DND-41 (cell line): ENCODE results near the gene POLA1.
"Not testable (repeated sequence)": the region's sequence is repeated elsewhere in the genome, so short reads cannot be mapped to it uniquely, and the experiment has no call there.

Source experiments
- ATAC-seq: fragments of 200-7000 bp; cut with Tn5 transposase; 3 replicates; pipeline ENCODE4 v1.9.1; 2021; ENCODE audit warnings: low read depth; ENCODE audit not compliant: insufficient read depth
- DNase-seq: peaks from one replicate; pipeline ENCODE4 v3.0.0-alpha.2; 2020
- H2AFZ ChIP-seq: 2 replicates; pipeline ENCODE4 v1.6.0; 2012; ENCODE audit warnings: low read depth, low read length
- H3K27ac ChIP-seq: 2 replicates; pipeline ENCODE4 v1.5.1; 2012; ENCODE audit warnings: low read length, inconsistent platforms
- H3K27me3 ChIP-seq: fragments of 200-600 bp; sonication (generic); 2 replicates; pipeline ENCODE4 v1.6.0; 2012; ENCODE audit warnings: low read length, mild to moderate bottlenecking, inconsistent platforms; ENCODE audit not compliant: insufficient read depth, poor library complexity
- H3K36me3 ChIP-seq: 2 replicates; pipeline ENCODE4 v1.5.1; 2012; ENCODE audit warnings: low read length, inconsistent platforms; ENCODE audit not compliant: insufficient read depth
- H3K4me1 ChIP-seq: 2 replicates; pipeline ENCODE4 v1.5.1; 2012; ENCODE audit warnings: mild to moderate bottlenecking, low read length; ENCODE audit not compliant: insufficient read depth
- H3K4me2 ChIP-seq: 2 replicates; pipeline ENCODE4 v1.6.0; 2012; ENCODE audit warnings: mild to moderate bottlenecking, moderate library complexity, low read length, inconsistent platforms; ENCODE audit not compliant: insufficient read depth
- H3K4me3 ChIP-seq, 2 experiments: fragments of 200-600 bp in 1 of 2; shearing (Covaris generic) in 1 of 2; 2 replicates each; pipeline ENCODE4 v1.5.1; 2012 to 2016; ENCODE audit warnings: inconsistent platforms in 2 of 2, low read length in 2 of 2, mild to moderate bottlenecking in 2 of 2, low read depth in 1 of 2, moderate library complexity in 1 of 2
- H3K79me2 ChIP-seq: 2 replicates; pipeline ENCODE4 v1.6.0; 2012; ENCODE audit warnings: low read length, inconsistent platforms; ENCODE audit not compliant: insufficient read depth
- H3K9ac ChIP-seq: 2 replicates; pipeline ENCODE4 v1.6.0; 2012; ENCODE audit warnings: low read depth, mild to moderate bottlenecking, inconsistent platforms, low read length, moderate library complexity
- H3K9me3 ChIP-seq: 2 replicates; pipeline ENCODE4 v1.5.1; 2012; ENCODE audit warnings: low read length, moderate library complexity, mild to moderate bottlenecking, inconsistent platforms; ENCODE audit not compliant: insufficient read depth, severe bottlenecking
- H4K20me1 ChIP-seq: 2 replicates; pipeline ENCODE4 v1.6.0; 2012; ENCODE audit warnings: low read length; ENCODE audit not compliant: insufficient read depth
- EZH2 ChIP-seq: IDR thresholded peaks from 3 replicates; pipeline ENCODE4 v1.6.1; 2012; ENCODE audit warnings: borderline replicate concordance, low read depth, mild to moderate bottlenecking, moderate library complexity, low read length, inconsistent platforms; ENCODE audit not compliant: severe bottlenecking
- TF ChIP-seq, protein P1 (sequence below): IDR thresholded peaks from 2 replicates; pipeline ENCODE4 v1.5.1; 2012; ENCODE audit warnings: borderline replicate concordance, low read length, moderate library complexity, mild to moderate bottlenecking; ENCODE audit not compliant: poor library complexity, severe bottlenecking; ENCODE audit errors: extremely low read depth

The POLA1 gene

DNA sequence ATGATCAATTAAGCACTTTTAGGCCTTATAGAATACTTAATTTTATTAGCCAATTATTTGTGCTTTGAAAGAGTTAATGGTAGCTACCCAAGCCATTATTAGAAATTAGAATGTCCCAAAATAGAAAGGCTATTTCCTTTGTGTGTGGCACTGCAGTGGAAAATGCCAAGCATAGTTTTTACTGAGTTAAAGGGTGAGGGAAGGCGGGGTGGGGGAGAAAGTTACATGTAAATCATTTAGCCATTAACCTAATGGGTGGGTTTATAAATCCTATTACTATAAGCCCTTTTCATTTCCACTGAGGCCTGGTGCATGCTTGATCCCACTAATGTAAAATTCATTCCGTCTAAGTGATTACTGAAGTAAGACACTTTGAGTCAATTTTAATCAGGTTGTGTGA is 105.8 kb downstream of the POLA1 start:
- Histone ChIP-seq H3K9ac (no peak overlapping the region), H3K4me2 (no peak overlapping the region), H3K79me2 (peaks cover 9% of the 10 kb centered on the region), H3K27ac (no peak overlapping the region), H3K27me3 (no peaks in the 10 kb centered on the region), H3K9me3 (no peaks in the 10 kb centered on the region), H3K4me3 (no peak overlapping the region), H4K20me1 (peaks cover 8% of the 10 kb centered on the region; the same call in 1 of the 2 replicates), H2AFZ (no peak overlapping the region), H3K36me3 (peaks cover 51% of the 10 kb centered on the region), H3K4me1 (no peaks in the 10 kb centered on the region)
- ATAC-seq (no peak), DNase-seq (no peak)
- no peak for TF ChIP-seq EZH2
- TF ChIP-seq, protein P1, sequence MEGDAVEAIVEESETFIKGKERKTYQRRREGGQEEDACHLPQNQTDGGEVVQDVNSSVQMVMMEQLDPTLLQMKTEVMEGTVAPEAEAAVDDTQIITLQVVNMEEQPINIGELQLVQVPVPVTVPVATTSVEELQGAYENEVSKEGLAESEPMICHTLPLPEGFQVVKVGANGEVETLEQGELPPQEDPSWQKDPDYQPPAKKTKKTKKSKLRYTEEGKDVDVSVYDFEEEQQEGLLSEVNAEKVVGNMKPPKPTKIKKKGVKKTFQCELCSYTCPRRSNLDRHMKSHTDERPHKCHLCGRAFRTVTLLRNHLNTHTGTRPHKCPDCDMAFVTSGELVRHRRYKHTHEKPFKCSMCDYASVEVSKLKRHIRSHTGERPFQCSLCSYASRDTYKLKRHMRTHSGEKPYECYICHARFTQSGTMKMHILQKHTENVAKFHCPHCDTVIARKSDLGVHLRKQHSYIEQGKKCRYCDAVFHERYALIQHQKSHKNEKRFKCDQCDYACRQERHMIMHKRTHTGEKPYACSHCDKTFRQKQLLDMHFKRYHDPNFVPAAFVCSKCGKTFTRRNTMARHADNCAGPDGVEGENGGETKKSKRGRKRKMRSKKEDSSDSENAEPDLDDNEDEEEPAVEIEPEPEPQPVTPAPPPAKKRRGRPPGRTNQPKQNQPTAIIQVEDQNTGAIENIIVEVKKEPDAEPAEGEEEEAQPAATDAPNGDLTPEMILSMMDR, result no peak

DNA sequence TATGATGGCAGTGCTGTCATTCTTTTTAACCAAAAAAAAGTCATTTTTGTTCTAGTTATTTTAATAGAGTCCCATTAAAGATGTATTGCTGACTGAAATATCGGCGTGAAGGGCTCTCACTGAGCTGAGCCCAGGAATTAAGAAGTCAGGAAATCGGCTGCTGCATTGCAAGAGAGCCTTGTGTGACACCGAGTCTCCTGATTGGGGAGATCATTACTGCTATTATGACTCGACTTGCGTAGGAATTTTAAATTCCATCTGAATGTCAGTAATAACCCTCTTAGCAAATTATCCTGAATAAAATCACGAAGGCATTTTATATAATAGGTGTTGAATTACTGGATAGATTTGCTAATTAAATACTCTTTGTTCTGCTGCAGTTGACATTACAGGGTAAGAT is 111.5 kb downstream of the POLA1 start:
- H3K79me2 ChIP-seq, result peaks cover 8% of the 10 kb centered on the region; the same call in 1 of the 2 replicates
- DNase-seq (no peak), ATAC-seq (no peak)
- no peak overlapping the region for H2AFZ ChIP-seq
- TF ChIP-seq, protein P1, result no peak
- no peak for TF ChIP-seq EZH2
- no peaks in the 10 kb centered on the region for H3K4me1 ChIP-seq
- peaks cover 5% of the 10 kb centered on the region; the same call in 1 of the 2 replicates for H4K20me1 ChIP-seq
- H3K27me3 ChIP-seq, result no peaks in the 10 kb centered on the region
- no peak overlapping the region for H3K9ac ChIP-seq
- no peak overlapping the region for H3K27ac ChIP-seq
- no peak overlapping the region for H3K4me2 ChIP-seq
- H3K4me3 ChIP-seq, result no peak overlapping the region
- no peaks in the 10 kb centered on the region for H3K9me3 ChIP-seq
- H3K36me3 ChIP-seq, result peaks cover 59% of the 10 kb centered on the region

DNA sequence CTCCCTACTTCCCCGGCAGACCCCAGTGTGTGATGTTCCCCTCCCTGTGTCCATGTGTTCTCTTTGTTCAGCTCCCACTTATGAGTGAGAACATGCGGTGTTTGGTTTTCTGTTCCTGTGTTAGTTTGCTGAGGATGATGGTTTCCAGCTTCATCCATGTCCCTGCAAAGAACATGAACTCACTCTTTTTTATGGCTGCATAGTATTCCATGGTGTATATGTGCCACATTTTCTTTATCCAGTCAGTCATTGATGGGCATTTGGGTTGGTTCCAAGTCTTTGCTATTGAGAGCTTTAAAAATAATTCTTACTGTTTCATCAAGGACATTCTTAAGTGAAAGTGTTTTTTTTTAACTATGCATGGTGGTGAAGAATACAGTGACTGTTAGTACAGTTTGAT is 126.1 kb downstream of the POLA1 start:
- H3K79me2 ChIP-seq, H3K27ac ChIP-seq: not testable (repeated sequence)

DNA sequence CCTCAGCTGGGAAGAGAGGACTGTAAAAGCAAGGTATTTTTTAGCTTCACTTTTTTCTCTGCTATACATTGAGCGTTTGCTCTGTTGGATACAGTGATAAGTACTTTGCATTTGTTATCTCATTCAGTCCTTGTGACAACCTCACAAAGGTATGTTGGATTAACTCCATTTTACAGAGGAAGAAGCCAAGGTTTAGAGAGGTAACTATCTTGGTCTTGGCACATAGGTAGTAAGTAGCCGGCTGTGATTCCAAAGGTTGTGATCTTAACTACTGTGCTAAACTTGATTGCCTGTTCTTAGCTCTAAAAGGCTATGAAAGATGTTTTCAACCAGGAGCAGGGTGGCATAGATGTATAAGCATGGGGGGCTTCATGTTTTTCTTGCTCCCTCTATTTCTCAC is 134.4 kb downstream of the POLA1 start:
- peaks cover 68% of the 10 kb centered on the region for H3K36me3 ChIP-seq
- no peaks in the 10 kb centered on the region for H3K9me3 ChIP-seq
- peaks cover 3% of the 10 kb centered on the region; the same call in 1 of the 2 replicates for H3K79me2 ChIP-seq
- no peaks in the 10 kb centered on the region for H3K27me3 ChIP-seq
- no peak overlapping the region for H3K4me3 ChIP-seq
- no peaks in the 10 kb centered on the region; the same call in 1 of the 2 replicates for H4K20me1 ChIP-seq
- no peak overlapping the region for H2AFZ ChIP-seq
- no peaks in the 10 kb centered on the region for H3K4me1 ChIP-seq
- H3K9ac ChIP-seq, result no peak overlapping the region
- no peak for TF ChIP-seq EZH2
- TF ChIP-seq, protein P1, result no peak
- DNase-seq (no peak), ATAC-seq (no peak)
- no peak overlapping the region for H3K4me2 ChIP-seq
- no peak overlapping the region for H3K27ac ChIP-seq

More for the DNA sequence above, 126.1 kb downstream of the POLA1 start:
- not testable (repeated sequence) for H4K20me1 ChIP-seq, ATAC-seq, H3K4me2 ChIP-seq, H3K27me3 ChIP-seq, H3K9me3 ChIP-seq, H3K4me1 ChIP-seq, DNase-seq, H3K9ac ChIP-seq, H2AFZ ChIP-seq, H3K4me3 ChIP-seq
- H3K36me3 ChIP-seq, result peaks cover 76% of the 10 kb centered on the region
